Astrocyte of the cerebellum (primary cell): ENCODE measurements around the gene POLR3F.
A peak's percentile ranks its signal among the peaks of the same experiment; 100 is the strongest.

ENCODE experiments used
- DNase-seq: peaks from one replicate; pipeline ENCODE4 v3.0.0-alpha.2; 2011; ENCODE audit warnings: low read depth
- H3K4me3 ChIP-seq: 2 replicates; pipeline ENCODE4 v1.5.1; 2011; ENCODE audit warnings: mild to moderate bottlenecking, low read depth, low read length, moderate library complexity
- in situ Hi-C: cut with HindIII; loops from 2 replicates; pipeline ENCODE4 v1.10.0; 2017; ENCODE audit warnings: low sequenced_read_pairs
- TF ChIP-seq, protein P1 (sequence below): IDR thresholded peaks from 2 replicates; pipeline ENCODE4 v1.5.1; 2012; ENCODE audit warnings: low read length, low read depth, moderate library complexity, mild to moderate bottlenecking; ENCODE audit errors: missing control alignments

POLR3F gene

DNA sequence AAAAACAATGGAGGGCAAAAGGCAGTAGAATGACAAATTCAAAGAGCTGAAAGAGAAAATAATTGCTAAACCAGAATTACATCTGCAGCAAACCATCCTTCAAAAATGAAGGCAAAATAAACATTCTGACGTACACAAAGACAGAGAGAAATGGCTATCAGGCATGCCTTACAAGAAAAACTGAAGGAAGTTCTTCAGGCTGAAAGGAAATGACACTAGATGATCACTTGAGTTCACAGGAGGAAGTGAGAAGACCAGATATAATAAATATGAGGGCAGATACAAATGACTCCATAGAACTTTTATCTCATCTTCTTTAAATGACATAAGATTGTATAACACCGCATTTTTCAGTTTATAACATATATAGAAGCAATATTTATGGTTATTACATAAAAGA, 30.3 kb upstream of the POLR3F start:
- TF ChIP-seq, protein P1, sequence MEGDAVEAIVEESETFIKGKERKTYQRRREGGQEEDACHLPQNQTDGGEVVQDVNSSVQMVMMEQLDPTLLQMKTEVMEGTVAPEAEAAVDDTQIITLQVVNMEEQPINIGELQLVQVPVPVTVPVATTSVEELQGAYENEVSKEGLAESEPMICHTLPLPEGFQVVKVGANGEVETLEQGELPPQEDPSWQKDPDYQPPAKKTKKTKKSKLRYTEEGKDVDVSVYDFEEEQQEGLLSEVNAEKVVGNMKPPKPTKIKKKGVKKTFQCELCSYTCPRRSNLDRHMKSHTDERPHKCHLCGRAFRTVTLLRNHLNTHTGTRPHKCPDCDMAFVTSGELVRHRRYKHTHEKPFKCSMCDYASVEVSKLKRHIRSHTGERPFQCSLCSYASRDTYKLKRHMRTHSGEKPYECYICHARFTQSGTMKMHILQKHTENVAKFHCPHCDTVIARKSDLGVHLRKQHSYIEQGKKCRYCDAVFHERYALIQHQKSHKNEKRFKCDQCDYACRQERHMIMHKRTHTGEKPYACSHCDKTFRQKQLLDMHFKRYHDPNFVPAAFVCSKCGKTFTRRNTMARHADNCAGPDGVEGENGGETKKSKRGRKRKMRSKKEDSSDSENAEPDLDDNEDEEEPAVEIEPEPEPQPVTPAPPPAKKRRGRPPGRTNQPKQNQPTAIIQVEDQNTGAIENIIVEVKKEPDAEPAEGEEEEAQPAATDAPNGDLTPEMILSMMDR: no peak
- no peak for DNase-seq
- in situ Hi-C loops: no loop called here
- H3K4me3 ChIP-seq: no peak overlapping the region

GRCh38 chr20:18440403-18440802, 26.8 kb upstream of the POLR3F start:
- no peak overlapping the region for H3K4me3 ChIP-seq
- in situ Hi-C loops: no loop called here
- no peak for DNase-seq
- TF ChIP-seq, protein P1: no peak

DNA sequence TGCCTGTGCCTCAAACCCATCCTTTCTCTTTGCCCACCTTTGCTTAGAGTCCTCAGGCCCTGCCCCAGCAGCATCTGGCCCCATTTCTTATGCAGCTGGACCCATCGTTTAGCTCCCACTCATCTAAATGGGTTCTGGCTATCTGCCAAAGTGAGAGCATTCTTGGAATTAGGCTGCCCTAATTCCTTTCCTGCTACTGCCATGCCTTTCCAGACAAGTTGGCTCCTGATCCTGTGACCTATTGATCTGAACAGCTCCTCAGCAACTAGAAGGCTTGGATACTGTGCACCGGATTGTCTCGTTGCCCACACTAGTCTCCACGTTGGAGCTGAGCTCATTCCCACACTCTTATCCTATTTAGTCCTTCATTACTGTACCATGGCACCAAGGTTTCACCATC, 23.3 kb upstream of the POLR3F start:
- TF ChIP-seq, protein P1: no peak
- no peak overlapping the region for H3K4me3 ChIP-seq
- DNase-seq: no peak
- in situ Hi-C loops: no loop called here

DNA sequence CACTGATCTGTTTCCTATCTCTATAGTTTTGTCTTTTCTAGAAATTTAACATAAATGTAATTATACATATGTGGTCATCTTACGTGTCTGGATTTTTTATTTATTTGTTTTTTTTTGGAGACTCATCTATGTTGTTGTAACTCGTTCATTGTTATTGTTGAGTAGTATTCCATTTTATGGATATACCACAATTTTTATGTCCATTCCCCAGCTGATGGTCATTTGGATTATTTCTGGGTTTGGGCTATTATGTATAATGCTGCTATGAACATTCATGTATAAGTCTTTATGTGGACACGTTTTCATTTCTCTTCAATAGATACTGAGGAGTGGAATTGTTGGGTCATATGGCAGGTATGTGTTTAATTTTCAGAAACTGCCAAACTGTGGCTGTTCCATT, 10.6 kb upstream of the POLR3F start:
- TF ChIP-seq, protein P1: no peak
- no peak for DNase-seq
- in situ Hi-C loops: no loop called here
- H3K4me3 ChIP-seq: no peak overlapping the region

DNA sequence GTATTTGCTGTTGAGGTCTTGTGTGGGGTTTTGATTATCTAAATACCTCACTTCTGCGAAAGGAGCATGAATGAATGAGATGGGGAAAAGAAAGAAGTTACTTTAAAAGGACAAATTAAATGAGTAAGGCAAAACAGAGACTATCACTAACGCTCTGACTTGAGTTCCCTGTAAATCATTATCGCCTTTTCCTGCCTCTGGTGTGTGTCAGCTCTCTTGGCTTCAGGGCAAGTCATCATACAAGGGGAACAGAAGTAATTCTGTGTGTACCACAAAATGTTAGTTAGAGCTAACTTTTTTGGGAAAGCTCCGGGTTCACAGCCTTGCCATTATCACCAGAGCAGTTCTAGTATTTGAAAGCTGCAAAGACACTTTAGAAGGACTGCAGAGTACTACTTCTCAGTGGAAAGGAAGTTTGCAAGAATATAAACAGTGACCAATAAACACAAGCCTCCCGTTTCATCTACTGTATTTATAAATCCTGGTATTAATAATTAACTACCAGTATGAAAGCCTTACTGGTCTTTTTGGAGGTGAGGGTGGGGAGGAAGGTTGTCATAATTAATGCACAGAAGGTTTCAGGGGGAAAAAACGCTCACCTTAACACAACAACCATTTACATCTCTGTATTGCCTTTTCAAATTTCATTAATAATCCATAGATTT, 1.5 kb upstream of the POLR3F start:
- in situ Hi-C loops: no loop called here
- TF ChIP-seq, protein P1: no peak
- H3K4me3 ChIP-seq: no peak overlapping the region
- DNase-seq: no peak

DNA sequence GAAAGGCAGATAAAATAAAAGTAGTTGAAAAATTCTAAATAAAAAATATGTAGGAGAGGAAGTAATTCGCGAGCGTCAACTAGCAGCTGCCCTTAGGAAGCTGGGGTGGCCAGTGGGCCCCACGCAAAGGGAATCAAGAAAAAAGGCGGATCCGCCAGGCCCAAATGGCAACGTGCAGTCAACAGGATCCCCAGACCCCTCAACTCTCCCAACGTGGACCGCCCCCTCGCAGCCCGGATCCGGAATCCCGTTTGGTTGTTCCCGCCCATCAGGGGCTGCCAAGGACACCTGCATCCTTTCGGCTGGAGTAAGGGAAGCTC, 656 bp upstream of the POLR3F start:
- in situ Hi-C loops: no loop called here
- no peak for DNase-seq
- TF ChIP-seq, protein P1: no peak
- peak overlapping the region; percentile 96 for H3K4me3 ChIP-seq
